GM10847 (cell line): Measurements from ENCODE around the gene HEATR5A.

ENCODE experiments used
- POLR2A ChIP-seq: IDR thresholded peaks from 2 replicates; pipeline ENCODE4 v1.6.1; 2011; ENCODE audit not compliant: insufficient read length; ENCODE audit errors: extremely low read depth

HEATR5A gene

DNA sequence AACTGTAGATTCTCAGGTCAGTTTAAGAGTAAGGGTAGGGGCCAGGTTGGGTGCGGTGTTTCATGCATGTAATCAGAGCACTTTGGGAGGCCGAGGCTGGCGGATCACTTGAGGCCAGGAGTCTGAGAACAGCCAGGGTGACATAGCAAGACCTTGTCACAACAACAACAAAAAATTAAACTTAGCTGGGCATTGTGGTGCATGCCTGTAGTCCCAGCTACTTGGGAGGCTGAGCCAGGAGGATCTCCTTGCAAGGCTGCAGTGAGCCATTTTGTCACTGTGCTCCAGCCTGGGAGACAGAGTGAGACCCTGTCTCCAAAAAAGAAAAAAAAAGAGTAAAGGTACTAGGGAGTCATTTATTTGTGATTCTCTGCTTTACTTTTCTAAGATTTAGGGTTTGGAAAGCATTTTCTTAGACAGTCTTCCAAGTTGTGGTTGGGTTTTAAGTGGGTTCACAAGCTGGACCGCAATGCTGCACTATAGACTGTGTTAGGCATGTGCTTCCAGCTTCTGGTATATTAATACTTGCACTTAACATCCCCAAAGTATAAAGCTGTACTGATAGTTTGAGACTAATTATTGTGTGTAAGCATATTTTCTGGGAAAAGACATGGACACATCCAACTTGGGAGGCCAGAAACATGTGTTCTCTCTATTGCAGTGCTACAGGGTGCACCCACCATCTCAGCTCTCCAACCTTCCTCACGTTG is 163.7 kb downstream of the HEATR5A start:
- TF ChIP-seq POLR2A = no peak

- TF ChIP-seq POLR2A = no peak
These were observed 165.1 kb downstream of the HEATR5A start for GRCh38 chr14:31255286-31255685.

DNA sequence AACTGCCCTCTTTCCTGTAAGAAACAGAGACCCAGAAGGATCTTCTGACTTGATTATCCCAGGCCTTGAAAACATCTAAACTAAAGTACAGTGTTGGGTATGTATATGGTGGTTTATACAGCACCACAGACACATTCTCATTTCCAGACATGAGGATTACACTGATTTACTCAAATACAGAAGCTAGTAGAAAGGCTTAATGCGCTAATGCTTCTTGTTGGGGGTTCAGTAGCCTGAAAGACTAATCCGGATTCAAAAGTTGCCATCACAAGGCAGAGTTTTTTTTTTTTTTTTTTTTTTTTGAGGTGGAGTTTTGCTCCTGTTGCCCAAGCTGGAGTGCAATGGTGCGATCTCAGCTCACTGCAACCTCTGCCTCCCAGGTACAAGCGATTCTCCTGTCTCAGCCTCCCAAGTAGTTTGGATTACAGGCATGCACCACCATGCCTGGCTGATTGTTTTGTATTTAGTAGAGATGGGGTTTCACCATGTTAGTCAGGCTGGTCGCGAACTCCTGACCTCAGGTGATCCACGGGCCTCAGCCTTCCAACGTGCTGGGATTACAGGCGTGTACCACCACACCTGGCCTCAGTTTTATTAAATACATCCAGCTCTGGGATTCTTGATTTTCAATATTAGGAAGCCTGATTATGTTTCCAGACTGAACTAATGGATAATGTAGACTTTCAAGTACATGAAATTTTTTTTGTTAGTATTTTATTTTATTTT is 166.4 kb downstream of the HEATR5A start:
- TF ChIP-seq POLR2A = no peak

DNA sequence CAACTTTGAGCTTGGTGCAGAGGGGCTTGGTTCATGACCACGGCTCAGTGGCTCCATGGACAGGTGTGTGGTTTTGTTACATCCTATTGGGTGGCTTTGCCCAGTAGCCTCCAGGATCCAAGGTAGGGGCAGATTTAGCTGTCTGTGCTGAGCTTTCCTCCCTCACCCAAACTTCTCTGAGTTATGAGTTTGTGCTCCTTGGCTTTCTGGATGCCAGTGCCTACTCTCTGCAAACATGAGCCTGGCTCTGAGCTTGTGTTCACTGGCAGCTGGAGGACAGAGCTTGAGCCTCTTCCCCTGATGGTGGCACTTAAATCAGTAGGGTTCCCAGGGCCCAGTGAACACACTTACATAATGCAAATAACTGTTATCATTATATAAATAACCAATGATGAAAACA is 167.5 kb downstream of the HEATR5A start:
- no peak for TF ChIP-seq POLR2A

- no peak for TF ChIP-seq POLR2A
These were observed 169.1 kb downstream of the HEATR5A start for GRCh38 chr14:31251028-31251958.

DNA sequence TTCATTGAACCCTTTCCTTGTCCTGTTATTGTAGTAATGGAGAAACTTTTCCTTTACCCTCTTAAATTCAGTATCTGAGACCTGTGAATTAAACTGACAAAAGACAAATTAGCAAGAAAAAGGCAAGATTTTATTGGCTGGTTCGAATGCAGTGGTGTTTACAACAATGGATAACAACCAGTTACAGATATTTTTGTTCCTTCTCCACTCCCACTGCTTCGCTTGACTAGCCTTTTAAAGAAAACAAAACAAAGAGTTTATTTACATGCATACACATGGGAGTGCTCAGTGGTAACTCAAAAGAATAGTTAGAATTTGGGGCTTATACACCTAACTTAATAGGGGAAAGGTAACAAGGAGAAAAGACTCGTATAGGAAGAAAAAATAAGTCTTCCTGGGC is 175.7 kb downstream of the HEATR5A start:
- TF ChIP-seq POLR2A = no peak

- TF ChIP-seq POLR2A = no peak
These were observed 176.5 kb downstream of the HEATR5A start for GRCh38 chr14:31243860-31244259.
